Measurements from ENCODE around the gene VENTX. TPM values are rescaled to one million over a fixed set of nuclear protein-coding genes. Genes with fewer than 3 reads are reported as not detected.

The VENTX gene
- total RNA-seq, 1 experiment from 2014 or later: not detected

DNA sequence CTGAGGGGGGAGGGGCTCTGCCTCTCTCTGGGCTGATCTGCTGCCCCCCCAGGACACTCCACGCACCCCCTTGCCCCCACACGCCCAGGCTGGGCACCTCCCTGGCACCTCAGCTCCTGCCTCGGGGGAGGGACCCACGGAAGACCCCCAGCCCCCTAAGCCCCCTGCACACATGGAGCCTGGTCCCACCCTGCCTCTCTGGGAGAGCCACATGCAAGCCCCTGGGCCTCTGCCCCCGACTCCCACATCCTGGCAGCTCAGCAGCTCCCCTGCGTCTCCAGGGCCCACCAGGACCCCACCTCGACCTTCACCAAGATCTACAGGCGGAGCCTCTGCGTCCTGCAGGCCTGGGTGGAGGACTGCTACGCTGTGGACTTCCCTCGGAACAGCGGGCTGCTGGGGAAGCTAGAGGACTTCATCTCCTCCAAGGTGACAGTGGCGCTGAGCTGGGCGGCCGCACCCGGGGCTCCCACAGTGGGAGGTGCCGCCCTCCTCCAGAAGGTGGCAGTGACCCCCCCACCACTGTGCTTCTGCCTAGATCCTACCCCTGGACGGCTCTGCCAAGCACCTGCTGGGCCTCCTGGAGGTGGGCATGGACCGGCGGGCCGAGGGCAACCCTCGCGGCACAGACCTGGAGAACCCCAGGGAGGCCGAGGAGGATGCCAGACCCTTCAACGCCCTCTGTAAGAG is 26.4 kb upstream of the VENTX start:
- in situ Hi-C loops (cut with HindIII; ENCODE audit: low pct_unique_long_range_greater_than_20kb, low sequenced_read_pairs): no loop called here
- H3K9me3 ChIP-seq (ENCODE audit: control insufficient read depth, insufficient read depth, low read depth, low read length): no peaks in the 10 kb centered on the region
- H3K27ac ChIP-seq (ENCODE audit: low read length): no peak overlapping the region
- no peaks in the 10 kb centered on the region for H3K27me3 ChIP-seq (ENCODE audit: control insufficient read depth, insufficient read depth, low read length)
- intact Hi-C loops (cut with micrococcal nuclease; ENCODE audit: unreplicated experiment): no loop called here
- no peak overlapping the region for H3K4me3 ChIP-seq (ENCODE audit: low read depth in 2 of 2, low read length in 2 of 2)
- POLR2A ChIA-PET: no interaction called here
- CTCF ChIA-PET: no interaction called here
- ATAC-seq (peak; percentile 26; the same call in 1 of the 2 replicates), DNase-seq (ENCODE audit: low read depth, low spot score) (no peak)
- no peaks in the 10 kb centered on the region for H3K4me1 ChIP-seq (ENCODE audit: control insufficient read depth, insufficient read depth, low read length)
- BruUV-seq (replicated peaks): no TSS peak
- TF ChIP-seq, protein P1, sequence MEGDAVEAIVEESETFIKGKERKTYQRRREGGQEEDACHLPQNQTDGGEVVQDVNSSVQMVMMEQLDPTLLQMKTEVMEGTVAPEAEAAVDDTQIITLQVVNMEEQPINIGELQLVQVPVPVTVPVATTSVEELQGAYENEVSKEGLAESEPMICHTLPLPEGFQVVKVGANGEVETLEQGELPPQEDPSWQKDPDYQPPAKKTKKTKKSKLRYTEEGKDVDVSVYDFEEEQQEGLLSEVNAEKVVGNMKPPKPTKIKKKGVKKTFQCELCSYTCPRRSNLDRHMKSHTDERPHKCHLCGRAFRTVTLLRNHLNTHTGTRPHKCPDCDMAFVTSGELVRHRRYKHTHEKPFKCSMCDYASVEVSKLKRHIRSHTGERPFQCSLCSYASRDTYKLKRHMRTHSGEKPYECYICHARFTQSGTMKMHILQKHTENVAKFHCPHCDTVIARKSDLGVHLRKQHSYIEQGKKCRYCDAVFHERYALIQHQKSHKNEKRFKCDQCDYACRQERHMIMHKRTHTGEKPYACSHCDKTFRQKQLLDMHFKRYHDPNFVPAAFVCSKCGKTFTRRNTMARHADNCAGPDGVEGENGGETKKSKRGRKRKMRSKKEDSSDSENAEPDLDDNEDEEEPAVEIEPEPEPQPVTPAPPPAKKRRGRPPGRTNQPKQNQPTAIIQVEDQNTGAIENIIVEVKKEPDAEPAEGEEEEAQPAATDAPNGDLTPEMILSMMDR (IDR thresholded peaks at IDR 0.05): no peak
- TF ChIP-seq, protein P2, sequence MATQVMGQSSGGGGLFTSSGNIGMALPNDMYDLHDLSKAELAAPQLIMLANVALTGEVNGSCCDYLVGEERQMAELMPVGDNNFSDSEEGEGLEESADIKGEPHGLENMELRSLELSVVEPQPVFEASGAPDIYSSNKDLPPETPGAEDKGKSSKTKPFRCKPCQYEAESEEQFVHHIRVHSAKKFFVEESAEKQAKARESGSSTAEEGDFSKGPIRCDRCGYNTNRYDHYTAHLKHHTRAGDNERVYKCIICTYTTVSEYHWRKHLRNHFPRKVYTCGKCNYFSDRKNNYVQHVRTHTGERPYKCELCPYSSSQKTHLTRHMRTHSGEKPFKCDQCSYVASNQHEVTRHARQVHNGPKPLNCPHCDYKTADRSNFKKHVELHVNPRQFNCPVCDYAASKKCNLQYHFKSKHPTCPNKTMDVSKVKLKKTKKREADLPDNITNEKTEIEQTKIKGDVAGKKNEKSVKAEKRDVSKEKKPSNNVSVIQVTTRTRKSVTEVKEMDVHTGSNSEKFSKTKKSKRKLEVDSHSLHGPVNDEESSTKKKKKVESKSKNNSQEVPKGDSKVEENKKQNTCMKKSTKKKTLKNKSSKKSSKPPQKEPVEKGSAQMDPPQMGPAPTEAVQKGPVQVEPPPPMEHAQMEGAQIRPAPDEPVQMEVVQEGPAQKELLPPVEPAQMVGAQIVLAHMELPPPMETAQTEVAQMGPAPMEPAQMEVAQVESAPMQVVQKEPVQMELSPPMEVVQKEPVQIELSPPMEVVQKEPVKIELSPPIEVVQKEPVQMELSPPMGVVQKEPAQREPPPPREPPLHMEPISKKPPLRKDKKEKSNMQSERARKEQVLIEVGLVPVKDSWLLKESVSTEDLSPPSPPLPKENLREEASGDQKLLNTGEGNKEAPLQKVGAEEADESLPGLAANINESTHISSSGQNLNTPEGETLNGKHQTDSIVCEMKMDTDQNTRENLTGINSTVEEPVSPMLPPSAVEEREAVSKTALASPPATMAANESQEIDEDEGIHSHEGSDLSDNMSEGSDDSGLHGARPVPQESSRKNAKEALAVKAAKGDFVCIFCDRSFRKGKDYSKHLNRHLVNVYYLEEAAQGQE (IDR thresholded peaks at IDR 0.05; ENCODE audit: insufficient read depth in 1 of 2, low read depth in 2 of 2, low read length in 1 of 2): no peak
- no peaks in the 10 kb centered on the region for H3K36me3 ChIP-seq (ENCODE audit: control insufficient read depth, insufficient read depth, low read length)

DNA sequence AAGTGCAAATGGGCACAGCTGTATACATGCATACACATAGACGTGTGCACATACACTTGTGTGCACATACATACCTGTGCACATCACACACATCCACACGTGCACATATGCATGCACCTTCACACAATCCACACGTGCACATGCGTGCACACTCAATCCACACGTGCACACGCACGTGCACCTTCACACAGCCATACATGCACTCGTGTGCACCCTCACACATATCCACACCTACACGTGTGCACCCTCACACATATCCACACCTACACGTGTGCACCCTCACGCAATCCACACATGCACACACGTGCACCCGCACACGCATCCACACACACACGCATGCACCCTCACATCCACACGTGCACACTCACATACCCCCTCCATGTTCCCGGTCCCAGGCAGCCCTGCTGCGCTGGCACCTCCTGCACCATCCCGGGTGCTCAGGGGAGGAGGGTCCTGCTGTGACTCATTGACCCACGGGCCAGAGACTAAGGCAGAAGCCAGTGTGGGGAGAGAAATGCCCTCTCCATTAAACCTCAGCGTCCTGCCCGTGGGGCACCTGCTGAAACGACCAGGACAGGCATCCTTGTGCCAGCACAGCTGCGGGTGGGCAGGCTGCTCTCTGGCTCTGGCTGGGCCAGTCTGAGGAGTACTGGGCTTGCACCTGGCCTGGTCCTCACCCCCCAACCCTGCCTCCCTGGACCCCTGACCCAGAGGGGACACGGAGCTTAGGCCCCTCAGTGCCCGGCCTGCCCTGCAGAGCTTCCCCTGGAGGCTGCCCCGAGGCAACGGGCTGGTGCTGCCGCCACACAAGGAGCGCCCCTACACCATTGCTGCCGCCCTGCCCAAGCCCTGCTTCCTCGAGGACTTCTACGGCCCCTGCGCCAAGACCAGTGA is 25.4 kb upstream of the VENTX start:
- Histone ChIP-seq H3K36me3 (ENCODE audit: control insufficient read depth, insufficient read depth, low read length) (no peaks in the 10 kb centered on the region), H3K4me1 (ENCODE audit: control insufficient read depth, insufficient read depth, low read length) (no peaks in the 10 kb centered on the region), H3K27ac (ENCODE audit: low read length) (no peak overlapping the region), H3K27me3 (ENCODE audit: control insufficient read depth, insufficient read depth, low read length) (no peaks in the 10 kb centered on the region), H3K4me3 (ENCODE audit: low read depth in 2 of 2, low read length in 2 of 2) (no peak overlapping the region), H3K9me3 (ENCODE audit: control insufficient read depth, insufficient read depth, low read depth, low read length) (no peaks in the 10 kb centered on the region)
- DNase-seq (ENCODE audit: low read depth, low spot score) (no peak), ATAC-seq (no peak)
- in situ Hi-C loops (cut with HindIII; ENCODE audit: low pct_unique_long_range_greater_than_20kb, low sequenced_read_pairs): no loop called here
- POLR2A ChIA-PET: no interaction called here
- no TSS peak for BruUV-seq (replicated peaks)
- CTCF ChIA-PET: no interaction called here
- intact Hi-C loops (cut with micrococcal nuclease; ENCODE audit: unreplicated experiment): no loop called here
- TF ChIP-seq POLR2AphosphoS5 (IDR thresholded peaks at IDR 0.05; ENCODE audit: low read depth, low read length) (no peak), SIN3A (IDR thresholded peaks at IDR 0.05; ENCODE audit: borderline replicate concordance, insufficient read depth, low read depth, low read length) (no peak), TCF7L2 (IDR thresholded peaks at IDR 0.05; ENCODE audit: low read depth, low read length) (no peak)
- TF ChIP-seq, protein P1 (IDR thresholded peaks at IDR 0.05): no peak
- TF ChIP-seq, protein P2 (IDR thresholded peaks at IDR 0.05; ENCODE audit: insufficient read depth in 1 of 2, low read depth in 2 of 2, low read length in 1 of 2): no peak

Data from Panc1 (cell line).